HG03025 (cell line): ENCODE measurements around the gene COQ4.
"Not testable (repeated sequence)": the region's sequence is repeated elsewhere in the genome, so short reads cannot be mapped to it uniquely, and the experiment has no call there.

Experiments
- ATAC-seq: cut with Tn5 transposase; IDR thresholded peaks from one replicate; pipeline ENCODE4 v1.9.1; 2021; ENCODE audit warnings: mild to moderate bottlenecking, moderate library complexity; ENCODE audit not compliant: unreplicated experiment, low FRiP score

COQ4 gene

GRCh38 chr9:128298535-128299482, 23.8 kb upstream of the COQ4 start:
- no peak for ATAC-seq

DNA sequence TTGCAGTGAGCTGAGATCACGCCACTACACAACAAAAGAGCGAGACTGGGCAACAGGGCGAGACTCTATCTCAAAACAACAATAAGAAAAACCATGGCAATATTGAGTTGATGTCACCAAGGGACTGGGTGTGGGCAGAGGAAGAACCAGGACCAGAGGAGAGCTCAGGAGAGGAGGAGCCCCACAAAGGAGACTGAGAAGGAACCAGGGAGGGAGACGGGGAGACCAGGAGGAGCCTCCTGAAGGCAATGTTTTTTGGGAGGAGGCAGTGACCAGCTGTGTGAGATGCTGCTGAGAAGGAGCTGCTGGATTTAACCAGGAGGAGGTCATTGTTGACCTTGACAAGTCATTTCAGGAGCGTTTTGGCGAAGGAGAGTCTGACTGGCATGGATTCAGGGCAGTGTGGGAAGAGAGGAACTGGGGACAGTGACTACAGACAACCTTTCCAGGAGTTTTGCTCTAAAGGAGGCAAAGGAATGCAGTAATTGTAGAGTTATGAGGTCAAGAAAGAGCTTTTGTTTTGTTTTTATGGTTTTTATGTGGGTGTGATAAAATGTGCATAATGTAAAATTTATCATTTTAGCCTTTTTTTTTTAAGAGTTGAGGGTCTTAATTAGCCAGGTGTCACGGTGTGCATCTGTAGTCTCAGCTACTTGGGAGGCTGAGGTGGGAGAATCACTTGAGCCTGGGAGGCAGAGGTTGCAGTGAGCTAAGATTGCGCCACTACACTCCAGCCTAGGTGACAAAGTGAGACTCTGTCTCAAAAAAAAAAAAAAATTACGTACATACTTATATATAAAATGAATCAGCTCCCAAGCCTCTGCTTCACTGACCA, 18.3 kb upstream of the COQ4 start:
- no peak for ATAC-seq

- ATAC-seq: no peak
Measured at GRCh38 chr9:128304971-128305288, 17.7 kb upstream of the COQ4 start.

DNA sequence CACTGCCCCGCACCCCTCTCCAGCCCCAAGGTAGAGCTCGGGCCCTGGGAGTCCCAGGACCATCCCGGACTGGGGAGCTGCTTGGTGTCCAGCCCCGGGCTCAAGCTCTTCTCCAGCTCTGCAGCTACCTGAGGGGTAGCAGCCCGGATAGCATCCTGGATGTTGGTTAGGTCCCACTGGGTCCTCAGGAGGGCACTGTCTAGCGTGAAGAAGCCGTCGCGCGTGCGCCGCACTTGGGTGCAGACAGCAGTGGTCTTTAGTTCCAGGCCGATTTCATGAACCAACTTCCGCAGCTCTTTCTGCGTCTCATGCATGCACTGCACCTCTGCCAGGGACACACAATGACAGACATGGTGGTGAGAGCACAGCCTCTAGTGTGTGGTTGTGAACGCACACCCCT, 13.1 kb upstream of the COQ4 start:
- no peak for ATAC-seq

DNA sequence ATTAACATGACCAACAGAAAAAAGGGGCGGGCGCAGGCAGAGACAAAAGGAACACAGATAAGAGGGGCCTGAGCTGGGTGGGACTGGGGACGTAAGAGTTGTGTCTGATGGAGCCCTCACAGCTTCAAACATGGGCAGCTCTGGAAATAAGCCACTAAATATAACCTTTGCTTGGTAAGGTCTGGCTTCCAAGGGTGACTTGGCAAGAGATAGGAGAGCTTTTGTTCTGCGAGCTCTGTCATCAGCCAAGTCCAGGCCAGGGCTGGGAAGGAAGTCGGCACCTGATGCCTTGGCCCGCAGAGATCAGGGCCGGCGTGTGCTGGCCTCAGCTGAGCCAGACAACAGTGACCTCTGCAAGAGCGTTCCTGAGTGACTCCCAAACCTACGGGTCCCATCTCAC, 12.2 kb upstream of the COQ4 start:
- ATAC-seq: no peak

DNA sequence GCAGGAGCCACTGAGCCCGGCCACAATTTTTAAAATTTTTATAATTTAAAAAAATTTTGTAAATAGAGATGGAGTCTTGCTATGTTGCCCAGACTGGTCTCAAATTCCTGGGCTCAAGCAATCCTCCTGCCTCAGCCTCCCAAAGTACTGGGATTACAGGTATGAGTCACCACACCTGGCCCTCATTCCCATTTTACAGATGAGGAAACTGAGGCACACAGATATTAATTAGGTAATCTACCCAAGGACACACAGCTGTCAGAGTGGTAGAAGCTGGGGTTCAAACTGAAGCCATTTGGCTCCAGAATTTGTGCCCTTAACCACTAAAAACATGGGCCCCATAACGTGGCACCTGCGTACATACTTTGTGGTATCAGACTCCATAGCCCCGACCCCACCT, 7.9 kb upstream of the COQ4 start:
- ATAC-seq: no peak

DNA sequence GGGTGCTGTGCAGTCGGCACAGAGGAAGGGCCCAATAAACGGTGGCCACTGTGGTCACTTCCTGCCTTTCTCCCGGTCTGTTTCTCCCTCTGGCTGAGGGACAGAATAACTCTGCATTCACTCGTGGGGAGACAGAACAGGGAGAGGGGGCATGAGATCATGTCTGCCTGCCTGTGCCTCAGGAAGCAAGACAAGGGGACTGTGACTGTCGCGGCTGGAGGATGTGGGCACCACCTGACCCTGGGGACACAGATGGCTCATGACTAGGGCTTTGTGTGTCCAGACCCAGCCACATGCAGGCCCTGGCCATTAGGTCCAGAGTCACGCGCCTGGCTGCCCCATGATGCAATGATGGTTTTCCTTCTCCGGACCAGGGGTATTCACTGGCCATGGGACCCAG, 6.2 kb upstream of the COQ4 start:
- no peak for ATAC-seq

DNA sequence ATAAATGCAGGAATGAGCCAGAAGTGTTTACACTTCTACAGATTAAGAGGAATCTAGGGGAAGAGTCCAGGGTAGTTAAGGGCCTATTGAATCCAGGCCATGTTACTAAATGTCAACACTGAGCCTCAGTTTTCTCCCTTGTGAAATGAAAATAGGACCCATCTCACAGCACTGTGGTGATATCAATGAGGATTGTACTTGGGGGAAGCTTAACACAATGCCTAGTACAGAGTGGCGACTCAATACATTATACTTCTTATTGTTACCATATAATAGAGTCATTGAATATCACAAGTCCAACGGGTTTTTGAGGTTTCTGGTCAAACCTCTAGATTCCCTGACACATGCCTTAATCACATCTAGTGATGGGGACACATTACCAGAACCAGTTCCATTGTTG, 5.0 kb upstream of the COQ4 start:
- no peak for ATAC-seq

GRCh38 chr9:128321343-128321742, 1.3 kb upstream of the COQ4 start:
- ATAC-seq: no peak

DNA sequence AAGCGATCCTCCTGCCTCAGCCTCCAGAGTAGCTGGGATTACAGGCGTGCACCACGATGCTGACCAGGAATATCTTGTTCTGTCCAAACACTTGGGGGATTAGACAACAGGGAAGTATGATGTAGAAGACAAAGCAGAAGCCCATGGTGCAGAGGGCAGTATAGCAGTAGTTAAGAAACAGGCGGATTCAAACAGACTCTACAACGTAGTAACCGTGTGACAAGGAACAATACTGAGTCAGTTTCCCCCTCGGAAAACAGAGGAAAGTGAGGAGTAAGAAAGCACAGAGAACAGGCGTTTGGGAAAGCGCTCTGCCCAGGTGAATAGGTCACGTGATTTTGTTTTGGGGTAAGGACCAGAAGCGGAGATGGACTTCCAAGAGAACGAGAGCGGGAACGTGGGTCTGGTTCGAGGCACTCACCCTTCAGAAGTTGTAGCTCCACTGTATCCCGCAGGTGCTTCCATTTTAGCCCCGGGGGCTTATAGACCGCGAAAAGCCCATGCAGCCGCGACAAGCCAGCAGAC, 698 bp upstream of the COQ4 start:
- no peak for ATAC-seq

- ATAC-seq: no peak
Measured at GRCh38 chr9:128323212-128323730, 632 bp downstream of the COQ4 start.

GRCh38 chr9:128323791-128324190, 1.2 kb downstream of the COQ4 start:
- ATAC-seq: no peak

- no peak for ATAC-seq
Measured at GRCh38 chr9:128324401-128324800, 1.8 kb downstream of the COQ4 start.

- no peak for ATAC-seq
Measured at GRCh38 chr9:128325629-128326028, 3.0 kb downstream of the COQ4 start.

DNA sequence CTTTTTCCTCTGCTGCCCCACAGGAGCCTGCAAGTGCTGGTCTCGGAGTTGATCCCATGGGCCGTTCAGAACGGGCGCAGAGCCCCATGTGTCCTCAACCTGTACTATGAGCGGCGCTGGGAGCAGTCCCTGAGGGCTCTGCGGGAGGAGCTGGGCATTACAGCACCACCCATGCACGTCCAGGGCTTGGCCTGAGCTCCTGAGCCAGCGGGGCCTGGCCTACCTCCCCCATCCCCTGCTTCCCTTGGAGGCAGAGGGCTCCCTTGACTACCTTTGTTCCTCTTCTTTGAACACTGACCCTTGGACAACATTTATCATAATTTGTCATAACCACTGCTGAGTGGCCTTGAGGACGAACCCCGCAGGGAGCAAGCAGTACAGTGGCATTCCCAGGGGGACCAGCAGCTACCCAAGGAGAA, 10.8 kb downstream of the COQ4 start:
- no peak for ATAC-seq

DNA sequence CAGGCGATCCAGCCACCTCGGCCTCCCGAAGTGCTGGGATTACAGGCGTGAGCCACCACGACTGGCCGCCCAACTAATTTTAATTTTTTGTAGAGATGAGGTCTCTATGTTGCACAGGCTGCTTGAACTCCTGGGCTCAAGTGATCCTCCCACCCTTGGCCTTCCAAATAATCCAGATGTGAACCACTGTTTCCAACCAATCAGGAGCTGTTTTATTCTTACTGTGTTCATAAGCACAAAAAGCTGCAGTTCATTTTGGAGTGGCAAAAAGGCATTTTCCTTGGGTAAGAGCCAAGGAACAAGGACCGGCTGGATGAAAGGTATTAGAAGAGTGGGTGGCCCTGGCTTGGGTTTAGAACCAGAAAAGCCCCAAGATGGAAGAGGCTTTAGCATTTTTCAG, 12.5 kb downstream of the COQ4 start:
- no peak for ATAC-seq

DNA sequence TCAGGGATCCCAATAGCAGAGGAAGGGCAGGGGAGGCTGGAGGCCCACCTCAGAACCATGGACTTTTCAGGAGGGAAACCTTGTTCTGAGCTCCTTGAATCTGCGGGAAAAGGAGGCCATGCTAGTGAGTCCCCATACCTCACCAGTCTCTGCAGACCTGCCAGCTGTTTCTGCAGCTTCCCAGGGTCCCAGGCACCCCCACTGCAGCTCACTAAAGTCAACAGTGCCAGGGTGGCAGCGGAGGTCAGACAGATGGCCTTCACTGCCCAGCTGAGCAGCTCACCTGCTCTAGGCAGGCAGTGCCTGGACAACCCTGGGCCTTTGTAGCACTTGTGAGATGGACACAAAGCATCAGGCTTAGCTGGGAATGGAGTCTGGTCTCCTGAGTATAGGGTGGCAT, 13.3 kb downstream of the COQ4 start:
- ATAC-seq: no peak

DNA sequence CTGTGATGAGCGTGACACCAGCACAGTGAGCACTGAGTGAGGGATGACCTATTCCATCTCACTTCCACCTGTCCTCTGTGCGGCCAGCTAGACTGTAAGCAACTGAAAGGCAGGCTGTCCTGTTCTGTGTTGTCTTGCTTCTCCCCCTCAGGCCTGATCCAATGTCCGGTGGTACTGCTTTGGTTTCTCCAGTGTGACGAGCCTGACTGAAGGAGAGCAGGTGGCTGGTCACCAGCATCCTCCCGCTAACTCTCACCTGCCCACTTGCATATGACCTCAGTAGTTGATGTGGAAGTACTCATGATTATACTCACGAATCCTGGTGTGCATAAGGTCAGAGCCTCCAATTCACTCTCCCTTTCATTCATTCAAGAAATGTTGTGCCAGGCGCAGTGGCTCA, 15.3 kb downstream of the COQ4 start:
- ATAC-seq: no peak

GRCh38 chr9:128338852-128339614, 16.4 kb downstream of the COQ4 start:
- ATAC-seq: not testable (repeated sequence)
